Esophagus squamous epithelium (tissue), 5 donors: ENCODE results near the gene ISOC2. TPM values are rescaled to one million over a fixed set of nuclear protein-coding genes. Genes with fewer than 3 reads are reported as not detected.

Source experiments
- DNase-seq: peaks from one replicate; lab custom pipeline; 2025; lab: John Stamatoyannopoulos, UW
- H3K27ac ChIP-seq, 4 donors: fragments of 200-600 bp; sonication (generic); one replicate each; pipeline ENCODE4 v1.5.1; 2016 to 2019; ENCODE audit warnings: mild to moderate bottlenecking in 1 of 4
- H3K27me3 ChIP-seq, 4 donors: fragments of 200-600 bp; sonication (generic); 1 replicate in 3 of 4; 2 replicates in 1 of 4; pipeline versions ENCODE4 v1.5.1 to v1.6.0; 2017 to 2021; ENCODE audit warnings: antibody characterized with exemption in 1 of 4
- H3K36me3 ChIP-seq, 3 donors: fragments of 200-600 bp; sonication (generic); one replicate each; pipeline ENCODE4 v1.5.1; 2016 to 2019
- H3K4me1 ChIP-seq, 3 donors: fragments of 200-600 bp; sonication (generic); one replicate each; pipeline ENCODE4 v1.5.1; 2017 to 2019
- H3K4me3 ChIP-seq, 4 donors: fragments of 200-600 bp; sonication (generic); 1 replicate in 3 of 4; 2 replicates in 1 of 4; pipeline ENCODE4 v1.5.1; 2016 to 2019; ENCODE audit warnings: mild to moderate bottlenecking in 2 of 4, moderate library complexity in 1 of 4
- H3K9me3 ChIP-seq, 3 donors: fragments of 200-600 bp; sonication (generic); one replicate each; pipeline ENCODE4 v1.5.1; 2016 to 2019
- POLR2A ChIP-seq, 4 donors: fragments of 450-650 bp; IDR thresholded peaks; one replicate each; pipeline ENCODE4 v1.6.1; 2017; ENCODE audit warnings: antibody characterized with exemption in 4 of 4, mild to moderate bottlenecking in 4 of 4, moderate library complexity in 3 of 4
- WGBS, 2 donors: methylation state at CpG; one replicate each; pipeline ENCODE4 v1.1.5; 2018; 5-methylcytosine and 5-hydroxymethylcytosine counted together
- intact Hi-C: fragments of 100-400 bp; cut with DNase I; formaldehyde crosslinking; loops from one replicate; pipeline ENCODE4 v1.15.0; 2022
- total RNA-seq, 4 donors: library from RNA; depleted of rRNA; stranded (reverse); fragments of >200 nt; gene quantifications; one replicate each; pipeline ENCODE4 v1.1.0, GENCODE V29; 2016
- TF ChIP-seq, protein P1 (sequence below), 6 experiments: fragments of 450-650 bp in 4 of 6; fragments of 200-600 bp in 2 of 6; sonication (generic) in 2 of 6; IDR thresholded peaks; one replicate each; pipeline ENCODE4 v1.5.1; 2016 to 2019; ENCODE audit warnings: antibody characterized with exemption in 6 of 6, mild to moderate bottlenecking in 4 of 6, moderate library complexity in 4 of 6
- donor health status: DM: yes; HTN: yes; CAD: no.

Gene ISOC2
- total RNA-seq, 4 donors from 2014 or later: 60.5 to 98.1 (median 78.7) TPM

DNA sequence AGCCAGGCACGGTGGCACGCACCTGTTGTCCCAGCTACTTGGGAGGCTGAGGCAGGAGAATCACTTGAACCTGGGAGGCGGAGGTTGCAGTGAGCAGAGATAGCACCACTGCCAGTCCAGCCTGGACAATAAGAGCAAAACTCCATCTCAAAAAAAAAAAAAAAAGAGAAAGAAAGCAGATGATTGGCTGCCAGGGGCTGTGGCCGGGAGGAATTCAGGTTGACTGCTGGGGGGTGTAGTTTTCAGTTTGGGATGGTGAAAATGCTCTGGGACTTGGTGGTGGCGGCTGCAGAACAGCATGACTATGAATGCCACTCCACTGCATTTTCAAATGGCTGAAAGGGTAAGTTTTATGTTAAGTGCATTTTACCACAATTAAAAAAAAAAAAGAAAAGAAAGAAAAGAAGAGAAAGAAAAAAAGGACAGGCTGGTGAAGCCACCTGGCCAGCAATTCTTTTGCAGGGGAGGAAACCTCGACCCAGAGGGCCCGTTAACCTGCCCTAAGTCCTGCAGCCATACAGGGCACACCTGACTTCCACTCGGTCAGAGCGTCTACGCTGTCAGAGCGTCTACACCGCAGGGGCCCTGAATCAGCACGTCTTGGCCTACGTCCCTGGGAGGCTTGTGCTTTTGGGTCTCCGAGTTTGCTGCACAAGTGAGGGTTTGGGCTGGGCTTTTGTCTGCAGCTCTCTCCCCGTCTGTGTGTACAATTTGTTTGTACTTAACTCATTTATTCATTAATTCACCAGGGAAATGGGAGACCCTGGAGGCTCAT is 3.6 kb downstream of the ISOC2 start:
- TF ChIP-seq, protein P1, sequence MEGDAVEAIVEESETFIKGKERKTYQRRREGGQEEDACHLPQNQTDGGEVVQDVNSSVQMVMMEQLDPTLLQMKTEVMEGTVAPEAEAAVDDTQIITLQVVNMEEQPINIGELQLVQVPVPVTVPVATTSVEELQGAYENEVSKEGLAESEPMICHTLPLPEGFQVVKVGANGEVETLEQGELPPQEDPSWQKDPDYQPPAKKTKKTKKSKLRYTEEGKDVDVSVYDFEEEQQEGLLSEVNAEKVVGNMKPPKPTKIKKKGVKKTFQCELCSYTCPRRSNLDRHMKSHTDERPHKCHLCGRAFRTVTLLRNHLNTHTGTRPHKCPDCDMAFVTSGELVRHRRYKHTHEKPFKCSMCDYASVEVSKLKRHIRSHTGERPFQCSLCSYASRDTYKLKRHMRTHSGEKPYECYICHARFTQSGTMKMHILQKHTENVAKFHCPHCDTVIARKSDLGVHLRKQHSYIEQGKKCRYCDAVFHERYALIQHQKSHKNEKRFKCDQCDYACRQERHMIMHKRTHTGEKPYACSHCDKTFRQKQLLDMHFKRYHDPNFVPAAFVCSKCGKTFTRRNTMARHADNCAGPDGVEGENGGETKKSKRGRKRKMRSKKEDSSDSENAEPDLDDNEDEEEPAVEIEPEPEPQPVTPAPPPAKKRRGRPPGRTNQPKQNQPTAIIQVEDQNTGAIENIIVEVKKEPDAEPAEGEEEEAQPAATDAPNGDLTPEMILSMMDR (IDR thresholded peaks at IDR 0.05): no peak
- TF ChIP-seq POLR2A (IDR thresholded peaks at IDR 0.05): no peak
- no peak for DNase-seq
- no peak overlapping the region for H3K4me3 ChIP-seq
- H3K36me3 ChIP-seq: peaks cover 0 to 20% (median 0%) of the 10 kb centered on the region in 3 donors
- no peaks in the 10 kb centered on the region for H3K9me3 ChIP-seq
- no peak overlapping the region for H3K27ac ChIP-seq
- H3K27me3 ChIP-seq: peaks cover 0 to 5% (median 0%) of the 10 kb centered on the region in 4 donors
- peaks cover 16 to 32% (median 17%) of the 10 kb centered on the region in 3 donors for H3K4me1 ChIP-seq
- intact Hi-C loops: no loop called here
- 75 to 85% methylated on average over 14 of the region's 16 CpGs for WGBS, 2 donors

DNA sequence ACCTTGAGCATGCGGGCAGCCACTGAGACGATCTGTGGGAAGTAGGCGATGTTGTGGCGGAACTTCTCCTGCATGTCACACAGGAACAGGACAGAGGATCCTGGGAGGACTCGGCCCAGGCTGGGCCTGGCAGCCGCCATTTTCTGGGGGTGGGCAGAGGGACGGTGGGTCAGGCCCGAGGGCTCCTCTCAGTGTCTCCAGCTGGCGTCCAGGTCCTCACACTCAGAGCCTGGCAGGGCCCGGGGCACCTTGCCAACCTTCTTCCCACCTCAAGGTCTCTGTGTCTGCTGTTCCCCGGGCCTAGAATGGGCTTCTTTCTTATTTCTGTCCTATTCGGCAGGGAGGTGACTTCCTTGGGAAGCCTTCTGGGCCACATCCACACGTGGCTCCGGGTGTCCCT is 5.1 kb downstream of the ISOC2 start:
- intact Hi-C loops: no loop called here
- DNase-seq: no peak
- 87 to 93% methylated on average over 9 to 10 of the region's 14 CpGs for WGBS, 2 donors

DNA sequence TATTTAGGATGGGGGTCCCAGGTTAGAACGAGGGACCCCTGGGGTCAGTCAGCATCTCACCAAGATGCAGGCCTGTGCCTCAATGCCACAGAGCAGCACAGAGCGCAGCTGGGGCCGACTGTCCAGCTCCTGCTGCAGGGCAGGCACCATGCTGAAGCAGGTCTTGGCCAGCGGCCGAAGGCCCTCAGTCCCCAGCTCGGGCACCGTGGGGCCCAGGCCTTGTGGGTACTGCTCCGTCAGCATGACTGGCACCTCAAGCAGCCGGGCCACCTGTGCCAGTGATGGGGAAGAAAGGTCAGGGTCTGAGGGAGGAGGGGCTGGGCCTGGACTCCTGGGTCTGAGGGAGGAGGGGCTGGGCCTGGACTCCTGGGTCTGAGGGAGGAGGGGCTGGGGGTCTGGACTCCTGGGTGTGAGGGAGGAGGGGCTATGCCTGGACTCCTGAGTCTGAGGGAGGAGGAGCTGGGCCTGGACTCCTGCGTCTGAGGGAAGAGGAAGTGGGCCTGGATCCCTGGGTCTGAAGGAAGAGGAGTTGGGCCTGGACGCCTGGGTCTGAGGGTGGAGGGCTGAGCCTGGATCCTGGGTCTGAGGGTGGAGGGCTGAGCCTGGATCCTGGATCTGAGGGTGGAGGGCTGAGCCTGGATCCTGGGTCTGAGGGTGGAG is 5.7 kb downstream of the ISOC2 start:
- Histone ChIP-seq H3K36me3 (peaks cover 0 to 20% (median 0%) of the 10 kb centered on the region in 3 donors), H3K27ac (no peak overlapping the region), H3K27me3 (peaks cover 6 to 26% (median 13%) of the 10 kb centered on the region in 4 donors), H3K4me3 (no peak overlapping the region), H3K4me1 (peaks cover 21 to 39% (median 25%) of the 10 kb centered on the region in 3 donors), H3K9me3 (no peaks in the 10 kb centered on the region)
- DNase-seq: no peak
- WGBS, 2 donors: 45 to 90% methylated on average over 1 to 4 of the region's 11 CpGs
- intact Hi-C loops: no loop called here
- TF ChIP-seq, protein P1 (IDR thresholded peaks at IDR 0.05): no peak
- TF ChIP-seq POLR2A (IDR thresholded peaks at IDR 0.05): no peak

More for the DNA sequence above, 5.1 kb downstream of the ISOC2 start:
- H3K27me3 ChIP-seq: peaks cover 2 to 20% (median 10%) of the 10 kb centered on the region in 4 donors
- no peak overlapping the region for H3K4me3 ChIP-seq
- TF ChIP-seq, protein P1 (IDR thresholded peaks at IDR 0.05): no peak
- no peak for TF ChIP-seq POLR2A (IDR thresholded peaks at IDR 0.05)
- peaks cover 0 to 20% (median 0%) of the 10 kb centered on the region in 3 donors for H3K36me3 ChIP-seq
- no peaks in the 10 kb centered on the region for H3K9me3 ChIP-seq
- peaks cover 24 to 40% (median 28%) of the 10 kb centered on the region in 3 donors for H3K4me1 ChIP-seq
- H3K27ac ChIP-seq: no peak overlapping the region

DNA sequence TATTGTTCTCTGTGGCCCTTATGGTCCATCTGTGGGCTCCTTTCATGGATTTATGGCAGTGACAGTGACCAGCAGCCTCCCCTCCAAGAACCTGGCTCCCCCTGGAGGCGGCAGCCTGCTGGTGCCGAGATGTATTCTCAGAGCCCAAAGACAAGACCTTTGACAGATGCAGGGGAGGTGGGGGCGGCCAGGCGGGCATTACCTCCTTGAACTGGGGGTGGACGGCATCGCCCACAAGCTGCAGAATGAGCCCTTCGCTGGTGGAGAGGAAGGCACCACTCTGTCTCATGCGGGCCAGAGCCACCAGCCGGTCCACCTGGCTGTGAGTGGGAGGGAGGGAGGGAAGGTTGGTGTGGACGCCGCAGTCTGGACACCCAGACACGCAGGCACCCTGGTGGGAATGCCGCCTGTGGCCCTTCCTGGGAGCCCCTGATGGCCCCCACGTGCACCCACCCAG is 6.6 kb downstream of the ISOC2 start:
- peaks cover 0 to 20% (median 0%) of the 10 kb centered on the region in 3 donors for H3K36me3 ChIP-seq
- DNase-seq: no peak
- peaks cover 14 to 30% (median 20%) of the 10 kb centered on the region in 3 donors for H3K4me1 ChIP-seq
- H3K27me3 ChIP-seq: peaks cover 6 to 33% (median 15%) of the 10 kb centered on the region in 4 donors
- intact Hi-C loops: no loop called here
- H3K27ac ChIP-seq: no peak overlapping the region
- H3K4me3 ChIP-seq: no peak overlapping the region
- TF ChIP-seq POLR2A (IDR thresholded peaks at IDR 0.05): no peak
- TF ChIP-seq, protein P1 (IDR thresholded peaks at IDR 0.05): peak; percentile 24 to 67 (median 42)
- WGBS, 2 donors: 60% methylated on average over 9 of the region's 14 CpGs; no CpG with 5 or more reads in 1 of the 2 donors
- no peaks in the 10 kb centered on the region for H3K9me3 ChIP-seq
